Subcutaneous adipose tissue (tissue), 4 donors: ENCODE measurements around the gene DMD. TPM values are rescaled to one million over a fixed set of nuclear protein-coding genes. Genes with fewer than 3 reads are reported as not detected.

Source experiments
- CTCF ChIP-seq: fragments of 450-650 bp; IDR thresholded peaks from one replicate; pipeline ENCODE4 v1.5.1; 2016; ENCODE audit warnings: low read depth, mild to moderate bottlenecking, control low read depth, antibody characterized with exemption, moderate library complexity
- total RNA-seq, 4 donors: library from RNA; depleted of rRNA; stranded (reverse); fragments of >200 nt; gene quantifications; one replicate each; pipeline ENCODE4 v1.1.0, GENCODE V29; 2016

The DMD gene
- 10 to 100 TPM; 35.7 to 87.2 (median 72.1) TPM for total RNA-seq

DNA sequence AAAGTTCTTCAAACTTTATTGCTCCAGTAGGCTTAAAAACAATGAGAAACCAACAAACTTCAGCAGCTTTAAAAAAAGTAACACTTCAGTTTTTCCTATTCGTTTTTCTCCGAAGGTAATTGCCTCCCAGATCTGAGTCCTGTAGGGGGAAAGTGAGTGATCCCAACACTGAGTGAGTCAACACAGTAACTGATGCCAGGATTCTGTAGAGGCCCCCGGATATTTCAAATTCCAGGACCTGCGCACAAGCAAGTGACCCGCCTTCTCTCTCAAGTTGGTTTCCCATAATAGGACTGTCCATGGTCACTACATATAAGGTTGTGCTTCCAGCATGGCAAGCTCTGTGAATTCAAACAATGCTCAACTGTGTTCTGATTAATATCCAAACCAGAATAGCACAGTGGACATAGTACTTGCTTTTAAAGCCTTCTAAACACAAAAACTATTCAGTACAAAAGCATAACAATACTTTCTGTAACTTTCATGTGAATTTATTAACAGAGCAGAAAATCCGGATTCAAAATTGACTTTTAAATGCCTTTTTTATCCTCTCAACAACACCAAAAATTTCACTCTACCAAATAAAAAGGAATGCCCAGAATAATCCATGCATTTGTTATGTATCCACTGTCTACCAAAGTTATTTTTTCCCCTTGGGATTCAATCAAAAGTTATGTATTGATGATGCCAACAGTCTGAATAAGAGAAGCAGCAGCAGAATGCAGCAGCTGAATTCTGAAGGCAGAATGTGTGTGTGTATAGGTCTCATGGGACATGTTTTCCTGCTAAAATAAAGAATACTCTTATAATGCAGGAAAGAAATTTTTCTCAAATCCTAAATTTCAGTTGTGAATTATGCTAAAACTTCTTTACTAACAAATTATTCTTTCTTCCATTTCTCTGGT is at the start of gene DMD:
Gene DMD (minus strand): TSS at position 194 of the 905 bp plus-strand sequence. CDS start 237 bp downstream, outside the sequence.
- TF ChIP-seq CTCF: no peak

DNA sequence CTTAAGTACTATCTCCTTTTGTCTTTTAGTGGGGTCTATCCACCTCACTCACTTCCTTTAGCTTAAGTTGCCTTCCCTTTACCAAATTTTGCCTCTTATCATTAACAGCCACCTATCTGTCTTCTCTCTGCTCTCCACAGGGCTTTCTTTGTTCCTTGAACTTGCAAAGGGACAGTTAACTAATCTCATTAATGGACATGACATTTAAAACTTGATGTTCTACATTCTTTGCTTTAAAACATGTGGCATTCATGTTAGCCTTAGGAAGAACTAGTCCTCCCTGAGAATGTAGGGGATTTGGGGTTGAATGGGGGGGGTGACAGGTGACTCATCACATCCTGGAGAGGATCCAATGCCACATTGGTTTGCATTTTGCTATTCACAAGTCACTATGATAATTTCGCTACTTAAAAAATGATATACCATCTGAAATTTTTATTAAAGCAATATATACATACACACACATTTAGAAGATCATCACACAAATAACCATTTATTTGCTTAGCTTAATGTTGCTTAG is 41.0 kb upstream of the DMD start:
- TF ChIP-seq CTCF: no peak

GRCh38 chrX:33218819-33219218 is 7.5 kb upstream of the DMD start:
- no peak for TF ChIP-seq CTCF

- TF ChIP-seq CTCF: no peak
Measured at GRCh38 chrX:33210156-33210555, 1.2 kb downstream of the DMD start.

- TF ChIP-seq CTCF: no peak
Measured at GRCh38 chrX:33207056-33207455, 4.3 kb downstream of the DMD start.

DNA sequence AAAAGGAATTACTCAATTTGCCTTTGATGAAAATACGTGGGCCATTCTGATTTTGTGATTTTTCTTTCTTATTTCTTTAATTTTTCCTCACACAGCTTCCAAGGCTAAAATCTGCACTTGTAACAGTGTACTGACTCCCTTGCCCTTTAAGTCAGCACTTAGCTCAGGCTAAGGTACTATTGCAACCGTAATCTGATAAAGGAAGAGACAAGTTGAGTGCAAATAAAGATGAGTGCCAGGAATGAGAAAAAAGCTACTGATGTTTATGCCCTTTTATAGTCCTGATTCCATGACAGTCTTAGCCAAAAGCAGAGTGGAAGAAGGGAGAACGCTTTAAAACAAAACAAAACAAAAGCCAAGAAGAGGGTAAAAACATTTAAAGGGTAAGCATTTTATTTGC is 6.0 kb downstream of the DMD start:
- no peak for TF ChIP-seq CTCF

GRCh38 chrX:33204889-33205288 is 6.5 kb downstream of the DMD start:
- TF ChIP-seq CTCF: no peak
